Raji (cell line): ENCODE measurements around the gene NSMCE3.

Source experiments
- POLR2A ChIP-seq: IDR thresholded peaks from 2 replicates; pipeline ENCODE4 v1.6.1; 2011; ENCODE audit warnings: low read depth, low read length, control low read depth; ENCODE audit not compliant: insufficient read depth

NSMCE3 gene

DNA sequence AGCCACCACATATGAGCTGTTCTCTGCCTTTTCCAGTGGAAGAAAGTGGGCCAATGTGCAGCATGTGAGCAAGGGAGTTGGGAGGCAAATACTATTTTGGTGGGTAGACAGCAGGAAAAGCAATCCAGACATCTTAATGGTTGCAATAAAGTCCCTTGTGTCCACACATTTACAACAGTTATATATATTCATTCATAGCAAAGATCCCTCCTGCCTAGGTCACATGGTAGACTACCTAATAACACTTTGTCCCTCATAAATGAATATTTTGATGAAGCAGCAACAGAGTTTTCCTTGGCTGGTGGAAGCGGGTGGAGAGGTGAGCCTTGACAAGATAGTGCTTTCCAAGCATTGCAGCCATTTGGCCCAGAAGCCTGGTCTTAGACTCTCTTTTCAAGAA, 6.2 kb upstream of the NSMCE3 start:
- TF ChIP-seq POLR2A, result no peak

GRCh38 chr15:29274946-29275345, 5.3 kb upstream of the NSMCE3 start:
- no peak for TF ChIP-seq POLR2A

- no peak for TF ChIP-seq POLR2A
These were observed 2.6 kb upstream of the NSMCE3 start for GRCh38 chr15:29272219-29272618.

GRCh38 chr15:29270976-29271375, 1.4 kb upstream of the NSMCE3 start:
- no peak for TF ChIP-seq POLR2A

DNA sequence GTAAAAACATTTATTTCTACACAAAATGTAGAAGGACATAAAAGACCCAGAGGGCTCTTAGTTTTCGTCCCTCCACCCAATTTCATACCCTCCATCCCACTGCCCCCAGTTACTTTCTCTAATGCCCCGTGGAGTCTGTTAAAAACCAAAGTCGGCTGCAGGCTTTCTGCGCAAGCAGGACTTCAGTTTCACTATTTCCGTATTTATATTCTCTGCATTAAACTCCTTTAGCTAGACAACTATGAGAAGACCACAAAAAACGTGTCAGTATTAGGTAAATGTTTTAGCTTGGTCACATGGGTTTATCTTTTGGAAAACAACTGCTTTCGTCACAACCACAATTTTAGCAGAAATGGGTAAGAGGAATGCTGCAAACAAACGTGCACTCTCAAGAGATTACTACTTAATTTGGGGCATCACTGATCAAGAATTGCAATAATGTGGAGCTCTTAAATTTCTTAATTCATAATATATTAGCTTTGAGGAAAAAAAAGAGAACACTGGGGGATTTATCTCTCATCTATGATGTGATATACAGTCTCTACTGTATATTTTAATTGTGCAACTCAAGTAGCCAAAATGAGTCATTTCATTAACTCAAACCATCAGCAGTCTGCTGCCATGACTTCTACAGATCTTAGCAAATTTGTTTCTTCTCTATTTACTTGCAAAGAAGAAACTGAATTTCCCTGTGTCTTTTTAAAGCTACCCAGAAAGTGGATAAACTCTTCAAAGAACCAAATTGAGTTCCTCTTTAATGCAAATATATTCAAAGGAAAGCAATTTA, 740 bp upstream of the NSMCE3 start:
- TF ChIP-seq POLR2A, result no peak

DNA sequence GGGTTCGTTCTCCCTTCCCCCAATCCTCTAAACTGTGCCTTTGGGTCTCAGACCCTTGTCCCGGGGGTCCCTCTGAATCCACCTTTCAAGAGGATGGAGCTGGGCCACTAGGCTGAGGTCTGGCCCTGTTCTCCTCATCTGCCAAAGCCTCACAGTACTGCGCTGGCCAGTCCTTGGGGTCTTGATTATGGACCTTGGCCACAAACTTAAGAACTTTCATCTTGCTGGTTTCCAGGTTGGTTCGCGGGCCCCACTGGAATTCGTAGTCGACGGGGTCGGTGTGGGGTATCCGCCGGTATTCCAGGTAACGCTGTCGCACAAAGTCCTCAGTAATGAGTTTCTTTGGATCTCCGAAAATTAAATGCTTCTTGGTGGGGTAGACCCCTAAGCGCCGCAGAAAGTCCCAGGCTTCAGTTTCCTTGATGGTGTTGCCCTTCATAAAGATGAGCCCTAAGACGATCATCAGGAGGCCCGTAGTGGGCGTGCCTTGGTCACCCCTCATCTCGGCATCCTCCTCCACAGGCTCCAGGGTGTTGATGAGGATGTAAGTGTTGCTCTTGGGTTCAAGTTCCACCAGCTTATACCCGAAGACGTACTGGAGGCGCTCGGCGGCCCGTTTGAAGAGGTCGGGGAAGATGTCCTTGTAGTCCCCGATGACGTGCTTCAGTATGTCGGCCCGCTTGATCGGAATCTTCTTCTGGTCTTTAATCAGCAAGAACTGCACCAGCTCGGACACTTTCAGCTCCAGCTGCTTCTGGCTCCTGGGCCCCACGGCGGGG, 727 bp downstream of the NSMCE3 start:
- TF ChIP-seq POLR2A, result no peak

DNA sequence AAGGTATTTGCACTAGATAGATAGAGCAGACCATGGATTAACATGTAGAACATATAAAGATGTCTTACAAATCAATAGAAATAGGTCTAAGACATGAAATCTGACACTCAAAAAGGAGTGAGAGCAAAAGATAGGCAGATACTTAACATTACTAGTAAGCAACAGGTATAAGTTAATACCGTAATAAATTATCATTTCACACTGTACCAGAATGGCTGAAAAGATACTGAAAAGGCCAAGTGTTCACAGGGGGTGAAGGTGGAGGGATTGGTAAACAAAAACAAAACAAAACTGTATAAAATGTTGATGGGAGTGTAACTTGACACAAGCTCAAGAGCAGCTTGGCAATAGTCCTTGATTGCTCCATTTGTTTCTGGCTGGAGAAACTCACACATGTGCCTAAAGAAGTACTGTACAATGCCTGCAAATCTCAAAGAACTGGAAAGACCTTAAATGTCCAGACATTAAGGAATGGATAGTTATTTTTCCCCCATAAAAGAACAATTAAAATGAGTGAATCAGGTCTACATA, 3.5 kb downstream of the NSMCE3 start:
- TF ChIP-seq POLR2A, result no peak

DNA sequence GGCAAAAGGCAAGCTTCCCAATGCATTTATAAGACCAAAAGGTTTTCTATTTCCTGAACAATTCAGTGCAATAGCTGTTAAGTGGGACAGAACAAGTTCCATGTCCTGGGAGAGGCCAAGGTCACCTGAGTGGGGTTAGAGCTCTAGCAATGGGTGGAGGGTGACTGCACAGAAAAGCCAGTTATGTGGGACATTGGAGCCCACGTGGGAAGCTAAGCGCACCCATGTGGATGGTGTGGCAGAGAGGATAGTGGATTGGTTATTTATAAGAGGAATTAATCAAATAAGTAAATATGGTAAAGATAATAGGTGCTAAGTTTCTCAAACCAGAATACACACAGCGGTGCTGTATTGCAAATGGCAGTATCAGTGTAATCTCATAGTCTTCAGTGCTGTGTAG, 6.3 kb downstream of the NSMCE3 start:
- TF ChIP-seq POLR2A, result no peak

DNA sequence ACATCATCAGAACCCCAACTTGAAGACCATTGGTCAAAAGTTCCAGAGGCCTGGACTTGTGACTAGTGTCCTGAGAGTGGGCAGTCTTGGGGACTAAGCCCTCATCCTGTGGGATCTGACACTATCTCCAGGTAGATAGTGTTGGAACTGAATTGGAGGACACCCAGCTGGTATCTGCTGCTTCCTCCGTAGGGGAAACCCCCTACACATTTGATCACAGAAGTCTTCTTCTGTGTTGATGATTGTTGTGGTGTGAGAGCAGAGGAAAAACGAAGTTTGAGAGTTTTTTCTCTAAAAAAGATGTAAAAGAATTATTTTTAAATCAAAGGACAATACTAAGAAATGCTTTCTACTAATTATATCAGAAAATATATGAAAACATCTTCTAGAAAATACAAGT, 6.9 kb downstream of the NSMCE3 start:
- no peak for TF ChIP-seq POLR2A

DNA sequence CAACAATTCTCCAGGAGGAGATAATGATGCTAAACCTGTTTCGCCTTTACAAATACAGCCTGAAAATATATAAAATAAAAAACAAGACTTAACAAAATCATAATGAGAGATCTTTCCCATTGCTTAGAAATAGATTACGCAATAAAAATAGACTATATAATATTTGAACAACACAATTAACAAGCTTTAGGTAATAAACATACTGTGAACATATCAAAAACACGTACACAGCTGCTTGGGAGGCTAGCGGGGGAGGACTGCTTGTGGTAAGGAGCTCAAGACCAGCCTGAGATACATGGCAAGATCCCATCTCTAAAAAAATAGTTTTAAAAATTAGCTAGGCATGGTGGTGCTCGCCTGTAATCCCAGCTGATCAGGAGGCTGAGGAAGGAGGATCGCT, 8.7 kb downstream of the NSMCE3 start:
- TF ChIP-seq POLR2A, result no peak

- no peak for TF ChIP-seq POLR2A
These were observed 10.4 kb downstream of the NSMCE3 start for GRCh38 chr15:29259233-29259632.

- no peak for TF ChIP-seq POLR2A
These were observed 17.4 kb downstream of the NSMCE3 start for GRCh38 chr15:29252234-29252633.

DNA sequence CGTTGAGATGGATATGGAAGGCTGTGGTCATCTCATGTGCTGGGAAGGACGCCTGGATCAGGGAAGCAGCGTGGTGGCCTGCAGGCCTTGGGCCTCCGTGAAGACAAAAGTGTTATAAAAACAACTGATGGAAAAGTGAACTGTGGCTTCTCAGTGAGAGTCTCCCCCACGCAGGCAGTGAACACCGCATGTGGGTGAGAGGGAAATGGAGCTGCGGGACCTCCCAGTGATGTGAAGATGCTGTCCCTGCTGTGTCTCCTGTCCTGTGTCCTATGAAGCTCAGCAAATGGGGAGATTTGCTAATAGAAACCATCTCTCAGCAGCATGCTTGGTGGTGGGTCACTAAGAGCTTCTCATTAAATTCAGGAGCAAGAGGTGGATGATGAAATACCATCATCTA, 25.1 kb downstream of the NSMCE3 start:
- TF ChIP-seq POLR2A, result no peak

DNA sequence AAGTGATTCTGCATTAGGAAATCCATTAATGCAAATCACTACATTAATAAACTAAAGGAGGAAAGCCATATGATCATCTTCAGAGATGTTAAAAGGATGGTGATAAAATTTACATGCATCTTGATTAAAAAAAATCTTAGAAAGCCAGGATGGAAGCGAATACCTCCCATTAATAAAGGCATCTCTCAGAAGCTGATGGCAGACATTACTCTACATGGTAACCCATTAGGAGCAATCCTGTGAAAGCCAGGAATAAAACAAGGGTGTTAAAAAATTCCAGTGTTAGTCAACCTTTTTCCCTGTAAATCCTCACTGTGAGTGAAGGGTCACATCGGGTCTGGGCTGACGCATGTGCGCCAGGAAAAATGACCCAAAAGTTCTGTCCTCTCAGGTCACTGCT, 25.5 kb downstream of the NSMCE3 start:
- no peak for TF ChIP-seq POLR2A

DNA sequence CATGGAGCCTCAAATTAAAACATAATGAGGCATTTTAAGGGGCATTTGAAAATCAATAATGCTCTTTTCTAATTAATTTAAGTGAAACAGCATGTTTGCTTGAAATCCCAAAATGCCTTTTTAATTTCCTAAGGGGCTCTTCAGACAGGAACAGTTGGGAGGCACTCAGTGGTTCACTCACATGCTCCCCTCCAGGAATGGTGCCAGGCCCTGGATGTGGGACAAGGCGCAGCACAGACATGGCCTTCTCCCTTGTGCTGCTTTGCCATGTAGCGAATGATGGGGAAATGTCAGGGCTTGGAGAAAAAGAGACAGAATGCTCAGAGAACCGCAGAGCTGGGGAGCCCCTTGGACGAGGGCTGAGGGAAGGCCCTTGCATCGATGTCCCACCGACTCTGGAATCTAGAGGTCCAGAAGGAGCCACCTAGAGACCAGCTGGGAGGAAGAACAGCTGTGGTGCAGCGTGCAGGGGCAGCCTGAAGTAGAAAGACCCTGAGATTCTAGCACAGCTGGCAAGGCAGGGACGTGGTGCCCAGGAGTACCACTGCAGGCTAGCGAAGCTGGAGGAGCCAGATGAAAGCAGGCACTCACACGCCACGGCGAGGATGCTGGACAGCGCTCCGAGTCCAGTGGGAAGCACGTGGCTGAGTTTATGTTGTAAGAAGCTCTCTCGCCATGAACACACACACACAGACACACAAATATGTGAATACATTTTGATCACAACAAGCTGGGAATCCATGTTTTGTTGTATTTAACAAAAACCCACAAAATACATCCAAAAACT, 27.0 kb downstream of the NSMCE3 start:
- no peak for TF ChIP-seq POLR2A

DNA sequence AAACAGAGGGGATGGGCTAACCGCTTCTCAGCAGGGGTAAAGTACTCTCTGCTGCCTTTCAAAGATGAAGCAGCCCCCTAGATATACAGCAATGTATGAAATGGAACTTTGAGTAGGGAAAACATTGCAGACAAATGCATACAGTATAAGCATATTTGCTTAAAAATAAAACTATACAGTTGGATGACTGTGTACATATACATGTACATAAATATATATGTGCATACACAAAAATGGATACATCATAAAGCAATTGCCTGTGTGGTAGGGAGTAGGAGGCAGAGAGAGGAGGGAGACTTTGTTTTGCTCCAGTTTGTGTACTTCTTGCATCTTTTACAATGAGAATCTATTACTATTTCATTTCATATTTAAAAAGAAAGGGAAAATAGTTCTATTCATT, 28.4 kb downstream of the NSMCE3 start:
- TF ChIP-seq POLR2A, result no peak

DNA sequence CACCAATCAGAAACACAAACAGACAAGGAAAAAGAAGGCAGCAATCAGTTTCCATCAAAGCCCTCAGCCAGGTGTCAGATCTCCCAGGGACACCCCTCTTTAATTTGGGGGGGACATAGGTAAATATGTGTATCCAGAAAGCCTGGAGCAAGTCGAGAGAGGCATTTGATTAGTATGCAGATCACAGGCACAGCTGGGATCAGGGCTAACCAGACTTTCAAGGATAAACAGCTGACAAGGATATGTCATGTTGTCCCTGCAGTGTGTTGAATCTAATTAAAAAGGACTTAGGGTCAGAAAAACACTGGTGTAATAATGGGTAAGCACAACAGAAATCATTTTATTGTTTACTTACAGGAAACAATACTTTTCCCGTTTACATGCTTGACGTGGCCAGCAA, 30.2 kb downstream of the NSMCE3 start:
- no peak for TF ChIP-seq POLR2A
